Measurements from ENCODE around the gene MIOS.

The MIOS gene

DNA sequence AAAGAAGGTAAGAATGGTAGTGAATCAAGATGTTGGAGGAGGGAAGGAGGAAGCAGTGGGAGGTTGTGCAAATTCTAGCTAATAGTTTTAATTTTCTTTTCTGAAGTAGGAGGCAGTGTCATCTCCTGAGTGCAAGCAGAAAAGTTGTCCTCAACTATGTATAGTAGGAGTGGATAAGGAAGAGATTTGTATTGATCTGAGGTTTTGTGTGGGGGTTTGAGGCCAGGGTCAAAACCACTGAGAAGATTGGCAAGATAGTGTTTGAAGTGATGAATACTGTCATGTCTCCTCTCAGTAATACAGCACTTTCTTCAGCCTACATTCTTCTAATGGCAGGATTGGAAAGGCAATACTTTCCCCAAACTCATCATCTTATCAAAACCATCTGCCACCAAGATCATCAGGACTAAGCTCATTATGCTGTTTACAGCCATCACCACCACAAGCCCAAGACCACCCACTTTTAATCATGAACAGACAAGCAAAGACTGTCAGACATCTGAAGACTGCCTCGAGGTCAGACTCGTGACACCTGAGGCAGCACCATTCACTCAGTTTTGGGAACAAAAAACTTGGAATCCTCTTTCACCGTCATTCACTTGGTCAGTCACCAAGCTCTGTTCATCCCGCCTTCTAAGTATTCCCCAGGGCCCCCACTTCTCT is 1.5 kb upstream of the MIOS start:
- Histone ChIP-seq H3K4me3 (ENCODE audit: low read length in 2 of 2) (no peak overlapping the region), H3K27ac (ENCODE audit: low read depth in 2 of 2, low read length in 2 of 2) (no peak overlapping the region)

GRCh38 chr7:7565746-7566650 is 686 bp upstream of the MIOS start:
- no peaks in the 10 kb centered on the region for H3K36me3 ChIP-seq (ENCODE audit: control insufficient read depth in 2 of 2, insufficient read depth in 2 of 2, low read length in 2 of 2)
- H3K4me1 ChIP-seq (ENCODE audit: control insufficient read depth in 2 of 2, insufficient read depth in 2 of 2, low read length in 2 of 2) = peaks cover 11 to 13% of the 10 kb centered on the region in 2 donors
- peak overlapping the region; percentile 92 for H3K9ac ChIP-seq (ENCODE audit: low read depth in 1 of 2, low read length in 2 of 2)
- H3K27ac ChIP-seq (ENCODE audit: low read depth in 2 of 2, low read length in 2 of 2) = peak overlapping the region; percentile 89 to 92
- H3K9me3 ChIP-seq (ENCODE audit: control insufficient read depth in 2 of 2, low read length in 2 of 2) = no peaks in the 10 kb centered on the region
- no peaks in the 10 kb centered on the region for H3K27me3 ChIP-seq (ENCODE audit: control insufficient read depth in 2 of 2, insufficient read depth in 2 of 2, low read length in 2 of 2)
- peak overlapping the region; percentile 81 to 93 for H3K4me3 ChIP-seq (ENCODE audit: low read length in 2 of 2)

More for the DNA sequence above, 1.5 kb upstream of the MIOS start:
- no peaks in the 10 kb centered on the region for H3K36me3 ChIP-seq (ENCODE audit: control insufficient read depth in 2 of 2, insufficient read depth in 2 of 2, low read length in 2 of 2)
- no peaks in the 10 kb centered on the region for H3K9me3 ChIP-seq (ENCODE audit: control insufficient read depth in 2 of 2, low read length in 2 of 2)
- H3K4me1 ChIP-seq (ENCODE audit: control insufficient read depth in 2 of 2, insufficient read depth in 2 of 2, low read length in 2 of 2) = peaks cover 11 to 13% of the 10 kb centered on the region in 2 donors
- H3K27me3 ChIP-seq (ENCODE audit: control insufficient read depth in 2 of 2, insufficient read depth in 2 of 2, low read length in 2 of 2) = no peaks in the 10 kb centered on the region
- H3K9ac ChIP-seq (ENCODE audit: low read depth in 1 of 2, low read length in 2 of 2) = no peak overlapping the region

DNA sequence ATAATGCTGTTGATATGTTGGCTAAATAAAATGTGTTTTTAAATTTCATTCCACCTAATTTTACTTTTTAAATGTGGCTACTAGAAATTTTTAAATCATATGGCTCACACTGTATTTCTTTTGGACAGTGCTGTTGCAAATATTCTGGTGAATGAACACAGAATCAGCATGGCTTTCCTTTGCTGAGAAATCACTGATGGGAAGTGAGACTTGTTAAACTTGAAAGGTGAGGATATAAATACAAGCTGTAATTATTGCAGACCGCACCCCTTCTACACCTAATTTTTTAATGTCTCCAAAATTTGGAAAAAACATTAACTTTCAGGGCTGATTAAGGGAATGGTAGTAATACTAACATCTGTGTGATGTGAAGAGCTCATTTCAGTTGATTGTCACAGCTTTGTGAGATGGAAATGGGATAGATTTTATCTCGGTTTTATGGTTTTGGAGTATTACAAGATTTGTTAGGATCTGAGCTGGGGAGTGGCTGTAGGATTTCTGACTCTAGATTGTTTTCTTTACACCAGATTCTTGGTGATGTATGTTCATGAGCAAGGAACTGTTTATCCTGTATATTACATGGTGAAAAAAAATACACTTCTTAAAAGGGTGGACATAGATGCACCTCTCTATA is 1.3 kb downstream of the MIOS start:
- peak overlapping the region; percentile 81 to 93 for H3K4me3 ChIP-seq (ENCODE audit: low read length in 2 of 2)
- H3K4me1 ChIP-seq (ENCODE audit: control insufficient read depth in 2 of 2, insufficient read depth in 2 of 2, low read length in 2 of 2) = peaks cover 11 to 18% of the 10 kb centered on the region in 2 donors
- H3K9ac ChIP-seq (ENCODE audit: low read depth in 1 of 2, low read length in 2 of 2) = peak overlapping the region in 1 of 2 donors; percentile 92
- no peaks in the 10 kb centered on the region for H3K27me3 ChIP-seq (ENCODE audit: control insufficient read depth in 2 of 2, insufficient read depth in 2 of 2, low read length in 2 of 2)
- H3K36me3 ChIP-seq (ENCODE audit: control insufficient read depth in 2 of 2, insufficient read depth in 2 of 2, low read length in 2 of 2) = peaks cover 0 to 7% of the 10 kb centered on the region in 2 donors
- peak overlapping the region; percentile 89 to 92 for H3K27ac ChIP-seq (ENCODE audit: low read depth in 2 of 2, low read length in 2 of 2)
- no peaks in the 10 kb centered on the region for H3K9me3 ChIP-seq (ENCODE audit: control insufficient read depth in 2 of 2, low read length in 2 of 2)

- Histone ChIP-seq H3K36me3 (ENCODE audit: control insufficient read depth in 2 of 2, insufficient read depth in 2 of 2, low read length in 2 of 2) (peaks cover 0 to 7% of the 10 kb centered on the region in 2 donors), H3K4me1 (ENCODE audit: control insufficient read depth in 2 of 2, insufficient read depth in 2 of 2, low read length in 2 of 2) (peaks cover 11 to 19% of the 10 kb centered on the region in 2 donors), H3K9me3 (ENCODE audit: control insufficient read depth in 2 of 2, low read length in 2 of 2) (no peaks in the 10 kb centered on the region), H3K4me3 (ENCODE audit: low read length in 2 of 2) (peak overlapping the region in 1 of 2 donors; percentile 93), H3K27ac (ENCODE audit: low read depth in 2 of 2, low read length in 2 of 2) (peak overlapping the region in 1 of 2 donors; percentile 1), H3K27me3 (ENCODE audit: control insufficient read depth in 2 of 2, insufficient read depth in 2 of 2, low read length in 2 of 2) (no peaks in the 10 kb centered on the region), H3K9ac (ENCODE audit: low read depth in 1 of 2, low read length in 2 of 2) (peak overlapping the region in 1 of 2 donors; percentile 18)
Observed at GRCh38 chr7:7568553-7568952, 1.9 kb downstream of the MIOS start.

DNA sequence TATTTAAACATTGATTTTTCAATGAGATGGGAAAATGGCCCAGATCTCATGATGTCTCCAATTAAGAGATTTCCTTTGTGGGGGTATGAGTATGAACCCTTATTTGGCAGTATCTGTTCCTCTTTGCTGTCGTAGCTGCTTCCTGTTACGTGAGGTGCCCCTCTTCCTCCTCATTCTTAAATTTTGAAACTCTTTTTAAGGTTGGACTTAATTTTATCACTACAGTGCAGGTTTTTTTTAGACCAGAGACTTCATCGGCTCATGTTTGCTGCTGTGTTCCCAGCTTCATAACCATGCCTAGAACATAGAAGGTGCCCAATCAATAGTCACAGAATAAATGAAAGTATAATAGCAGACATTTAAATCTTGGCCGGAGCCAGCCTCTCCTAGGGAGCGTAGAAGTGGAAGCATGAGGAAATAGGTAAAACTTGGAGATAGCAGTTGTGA is 2.4 kb downstream of the MIOS start:
- H3K27ac ChIP-seq (ENCODE audit: low read depth in 2 of 2, low read length in 2 of 2) = peak overlapping the region; percentile 19 to 62
- peak overlapping the region in 1 of 2 donors; percentile 27 for H3K4me3 ChIP-seq (ENCODE audit: low read length in 2 of 2)
- no peaks in the 10 kb centered on the region for H3K27me3 ChIP-seq (ENCODE audit: control insufficient read depth in 2 of 2, insufficient read depth in 2 of 2, low read length in 2 of 2)
- peaks cover 11 to 19% of the 10 kb centered on the region in 2 donors for H3K4me1 ChIP-seq (ENCODE audit: control insufficient read depth in 2 of 2, insufficient read depth in 2 of 2, low read length in 2 of 2)
- peaks cover 0 to 7% of the 10 kb centered on the region in 2 donors for H3K36me3 ChIP-seq (ENCODE audit: control insufficient read depth in 2 of 2, insufficient read depth in 2 of 2, low read length in 2 of 2)
- H3K9me3 ChIP-seq (ENCODE audit: control insufficient read depth in 2 of 2, low read length in 2 of 2) = no peaks in the 10 kb centered on the region
- peak overlapping the region in 1 of 2 donors; percentile 34 for H3K9ac ChIP-seq (ENCODE audit: low read depth in 1 of 2, low read length in 2 of 2)

DNA sequence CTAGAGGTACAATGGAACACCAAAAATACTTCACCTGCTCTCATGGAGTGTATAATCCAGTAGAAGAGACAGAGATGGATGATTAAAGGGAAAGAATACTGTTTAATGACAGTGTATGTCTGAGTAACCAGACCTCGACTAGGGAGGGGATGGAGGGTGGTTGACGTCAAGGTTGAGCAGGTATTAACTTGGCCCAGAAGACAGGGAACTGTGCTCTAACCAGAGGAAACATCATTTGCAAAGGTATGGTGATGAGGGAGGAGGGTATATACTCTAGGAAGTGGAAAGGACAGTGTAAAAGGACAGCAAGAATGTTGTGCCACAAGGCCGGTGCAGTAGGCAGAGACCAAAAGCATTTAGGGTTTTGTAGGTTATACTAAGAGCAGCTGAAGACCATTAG is 2.9 kb downstream of the MIOS start:
- H3K9me3 ChIP-seq (ENCODE audit: control insufficient read depth in 2 of 2, low read length in 2 of 2) = no peaks in the 10 kb centered on the region
- H3K4me1 ChIP-seq (ENCODE audit: control insufficient read depth in 2 of 2, insufficient read depth in 2 of 2, low read length in 2 of 2) = peaks cover 11 to 19% of the 10 kb centered on the region in 2 donors
- H3K27ac ChIP-seq (ENCODE audit: low read depth in 2 of 2, low read length in 2 of 2) = peak overlapping the region; percentile 19 to 62
- H3K4me3 ChIP-seq (ENCODE audit: low read length in 2 of 2) = peak overlapping the region; percentile 19 to 27
- no peak overlapping the region for H3K9ac ChIP-seq (ENCODE audit: low read depth in 1 of 2, low read length in 2 of 2)
- peaks cover 0 to 7% of the 10 kb centered on the region in 2 donors for H3K36me3 ChIP-seq (ENCODE audit: control insufficient read depth in 2 of 2, insufficient read depth in 2 of 2, low read length in 2 of 2)
- H3K27me3 ChIP-seq (ENCODE audit: control insufficient read depth in 2 of 2, insufficient read depth in 2 of 2, low read length in 2 of 2) = no peaks in the 10 kb centered on the region

DNA sequence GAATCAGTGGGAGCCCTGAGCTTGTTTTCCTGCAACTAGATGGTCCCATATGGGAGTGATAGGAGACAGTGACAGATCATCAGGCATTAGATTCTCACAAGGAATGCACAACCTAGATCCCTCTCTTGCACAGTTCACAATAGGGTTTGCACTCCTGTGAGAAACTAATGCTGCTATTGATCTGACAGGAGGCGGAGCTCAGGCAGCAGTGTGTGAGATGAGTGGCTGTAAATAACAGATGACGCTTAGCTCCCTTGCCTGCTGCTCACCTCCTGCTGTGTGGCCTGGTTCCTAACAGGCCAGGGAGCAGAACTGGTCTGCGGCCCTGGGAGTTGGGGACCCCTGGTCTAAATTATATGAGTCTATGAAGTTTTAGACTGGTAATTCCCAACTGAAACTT is 3.9 kb downstream of the MIOS start:
- H3K36me3 ChIP-seq (ENCODE audit: control insufficient read depth in 2 of 2, insufficient read depth in 2 of 2, low read length in 2 of 2) = peaks cover 0 to 7% of the 10 kb centered on the region in 2 donors
- no peak overlapping the region for H3K4me3 ChIP-seq (ENCODE audit: low read length in 2 of 2)
- no peak overlapping the region for H3K27ac ChIP-seq (ENCODE audit: low read depth in 2 of 2, low read length in 2 of 2)
- no peak overlapping the region for H3K9ac ChIP-seq (ENCODE audit: low read depth in 1 of 2, low read length in 2 of 2)
- no peaks in the 10 kb centered on the region for H3K27me3 ChIP-seq (ENCODE audit: control insufficient read depth in 2 of 2, insufficient read depth in 2 of 2, low read length in 2 of 2)
- no peaks in the 10 kb centered on the region for H3K9me3 ChIP-seq (ENCODE audit: control insufficient read depth in 2 of 2, low read length in 2 of 2)
- peaks cover 9 to 19% of the 10 kb centered on the region in 2 donors for H3K4me1 ChIP-seq (ENCODE audit: control insufficient read depth in 2 of 2, insufficient read depth in 2 of 2, low read length in 2 of 2)

DNA sequence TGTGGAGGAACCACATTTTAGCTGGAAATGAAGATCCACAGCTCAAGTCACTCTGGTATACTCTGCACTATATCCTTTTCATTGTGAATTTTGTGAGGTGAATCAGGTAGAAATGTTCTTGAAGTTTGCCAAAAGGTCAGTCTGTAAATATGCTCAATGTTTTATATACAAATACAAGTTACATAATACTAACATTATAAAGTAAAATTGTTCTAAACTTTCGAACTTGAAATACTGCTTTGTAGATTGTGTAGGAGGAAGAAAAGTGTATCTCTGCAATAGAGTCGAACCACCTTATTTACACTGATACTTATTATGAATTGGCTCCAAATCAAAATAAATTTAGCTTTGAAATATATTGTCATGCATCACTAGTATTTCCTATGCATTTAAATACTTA is 7.0 kb downstream of the MIOS start:
- H3K27me3 ChIP-seq (ENCODE audit: control insufficient read depth in 2 of 2, insufficient read depth in 2 of 2, low read length in 2 of 2) = no peaks in the 10 kb centered on the region
- H3K36me3 ChIP-seq (ENCODE audit: control insufficient read depth in 2 of 2, insufficient read depth in 2 of 2, low read length in 2 of 2) = peaks cover 0 to 12% of the 10 kb centered on the region in 2 donors
- no peaks in the 10 kb centered on the region for H3K9me3 ChIP-seq (ENCODE audit: control insufficient read depth in 2 of 2, low read length in 2 of 2)
- peaks cover 0 to 9% of the 10 kb centered on the region in 2 donors for H3K4me1 ChIP-seq (ENCODE audit: control insufficient read depth in 2 of 2, insufficient read depth in 2 of 2, low read length in 2 of 2)
- no peak overlapping the region for H3K27ac ChIP-seq (ENCODE audit: low read depth in 2 of 2, low read length in 2 of 2)
- H3K4me3 ChIP-seq (ENCODE audit: low read length in 2 of 2) = no peak overlapping the region
- H3K9ac ChIP-seq (ENCODE audit: low read depth in 1 of 2, low read length in 2 of 2) = no peak overlapping the region

DNA sequence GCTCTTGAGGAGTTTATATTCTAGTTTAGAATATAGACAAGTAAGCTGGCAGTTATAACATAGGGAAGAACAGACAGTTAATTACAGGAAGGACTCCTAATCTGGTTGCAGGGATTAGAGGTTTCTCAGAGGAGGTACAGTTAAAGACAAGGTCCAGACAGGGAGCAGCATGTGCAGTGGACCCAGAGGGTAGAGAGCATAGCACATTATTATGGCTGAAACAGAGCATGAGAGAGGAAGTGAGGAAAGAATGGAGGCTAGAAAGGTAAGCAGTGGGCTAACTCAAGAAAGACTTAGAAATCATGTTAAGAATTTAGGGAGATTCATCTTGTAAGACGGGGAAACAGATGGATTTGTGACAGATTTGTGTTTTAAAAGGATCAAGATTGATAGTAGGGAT is 9.7 kb downstream of the MIOS start:
- H3K4me1 ChIP-seq (ENCODE audit: control insufficient read depth in 2 of 2, insufficient read depth in 2 of 2, low read length in 2 of 2) = peaks cover 0 to 6% of the 10 kb centered on the region in 2 donors
- H3K4me3 ChIP-seq (ENCODE audit: low read length in 2 of 2) = no peak overlapping the region
- no peak overlapping the region for H3K9ac ChIP-seq (ENCODE audit: low read depth in 1 of 2, low read length in 2 of 2)
- H3K9me3 ChIP-seq (ENCODE audit: control insufficient read depth in 2 of 2, low read length in 2 of 2) = no peaks in the 10 kb centered on the region
- H3K27me3 ChIP-seq (ENCODE audit: control insufficient read depth in 2 of 2, insufficient read depth in 2 of 2, low read length in 2 of 2) = no peaks in the 10 kb centered on the region
- H3K27ac ChIP-seq (ENCODE audit: low read depth in 2 of 2, low read length in 2 of 2) = no peak overlapping the region
- peaks cover 0 to 12% of the 10 kb centered on the region in 2 donors for H3K36me3 ChIP-seq (ENCODE audit: control insufficient read depth in 2 of 2, insufficient read depth in 2 of 2, low read length in 2 of 2)

All from mucosa of rectum (tissue), 2 donors.